Uterus (tissue), 4 donors: ENCODE measurements around the gene EMILIN2. TPM values are rescaled to one million over a fixed set of nuclear protein-coding genes. Genes with fewer than 3 reads are reported as not detected.

Experiments
- DNase-seq, 2 donors: peaks; one replicate each; pipeline ENCODE4 v3.0.0-alpha.2; 2019 to 2020
- H3K27ac ChIP-seq, 2 donors: fragments of 200-600 bp; sonication (generic); 1 replicate in 1 of 2; 2 replicates in 1 of 2; pipeline ENCODE4 v1.5.1; 2016 to 2018
- H3K27me3 ChIP-seq, 2 donors: fragments of 200-600 bp; sonication (generic); one replicate each; pipeline ENCODE4 v1.5.1; 2018 to 2019; ENCODE audit warnings: control low read depth in 1 of 2
- H3K36me3 ChIP-seq, 2 donors: fragments of 200-600 bp; sonication (generic); one replicate each; pipeline ENCODE4 v1.5.1; 2019; ENCODE audit warnings: control low read depth in 1 of 2
- H3K4me1 ChIP-seq, 2 donors: fragments of 200-600 bp; sonication (generic); one replicate each; pipeline ENCODE4 v1.5.1; 2018 to 2019; ENCODE audit warnings: control low read depth in 1 of 2
- H3K4me3 ChIP-seq, 2 donors: fragments of 200-600 bp; sonication (generic); 1 replicate in 1 of 2; 2 replicates in 1 of 2; pipeline ENCODE4 v1.5.1; 2018 to 2019; ENCODE audit warnings: mild to moderate bottlenecking in 1 of 2
- H3K9me3 ChIP-seq, 2 donors: fragments of 200-600 bp; sonication (generic); one replicate each; pipeline ENCODE4 v1.5.1; 2019; ENCODE audit warnings: control low read depth in 1 of 2
- CTCF ChIP-seq, 4 experiments: fragments of 200-600 bp in 2 of 4; fragments of 450-650 bp in 2 of 4; sonication (generic) in 2 of 4; IDR thresholded peaks; one replicate each; pipeline ENCODE4 v1.5.1; 2016 to 2019; ENCODE audit warnings: antibody characterized with exemption in 4 of 4, mild to moderate bottlenecking in 2 of 4, moderate library complexity in 1 of 4
- POLR2A ChIP-seq, 2 donors: fragments of 450-650 bp; IDR thresholded peaks; one replicate each; pipeline ENCODE4 v1.6.1; 2016; ENCODE audit warnings: antibody characterized with exemption in 2 of 2, mild to moderate bottlenecking in 1 of 2, moderate library complexity in 1 of 2
- intact Hi-C: fragments of 100-400 bp; cut with DNase I; formaldehyde crosslinking; loops from one replicate; pipeline ENCODE4 v1.15.1; 2023; ENCODE audit warnings: low total_unique reads
- total RNA-seq, 4 donors: library from RNA; depleted of rRNA in 3 of 4; stranded (reverse); fragments of >200 nt in 3 of 4; gene quantifications; one replicate each; pipeline versions ENCODE4 v1.1.0 to v1.2.4, GENCODE V29; 2014 to 2023
- donor health status: DM: yes; HTN: yes; CAD: no.

EMILIN2 gene
- total RNA-seq, 4 donors from 2014 or later, result 25.6 to 60.2 (median 43.2) TPM

- TF ChIP-seq CTCF (IDR thresholded peaks at IDR 0.05) (no peak), POLR2A (IDR thresholded peaks at IDR 0.05) (no peak)
- intact Hi-C loops, result no loop called here
- Histone ChIP-seq H3K4me1 (peaks cover 0 to 21% of the 10 kb centered on the region in 2 donors), H3K27ac (no peak overlapping the region), H3K27me3 (no peaks in the 10 kb centered on the region), H3K4me3 (no peak overlapping the region), H3K36me3 (no peaks in the 10 kb centered on the region), H3K9me3 (no peaks in the 10 kb centered on the region)
- no peak for DNase-seq
Observed at GRCh38 chr18:2896990-2897389, 50.2 kb downstream of the EMILIN2 start.

- H3K27ac ChIP-seq, result peak overlapping the region; percentile 40 to 91
- TF ChIP-seq POLR2A (IDR thresholded peaks at IDR 0.05) (no peak), CTCF (IDR thresholded peaks at IDR 0.05) (no peak)
- intact Hi-C loops, result no loop called here
- no peaks in the 10 kb centered on the region for H3K36me3 ChIP-seq
- H3K9me3 ChIP-seq, result no peaks in the 10 kb centered on the region
- peak in 1 of 2 donors; percentile 8 for DNase-seq
- H3K4me1 ChIP-seq, result peaks cover 4 to 21% of the 10 kb centered on the region in 2 donors
- no peaks in the 10 kb centered on the region for H3K27me3 ChIP-seq
- no peak overlapping the region for H3K4me3 ChIP-seq
Observed at GRCh38 chr18:2897448-2898185, 50.8 kb downstream of the EMILIN2 start.

- Histone ChIP-seq H3K27me3 (no peaks in the 10 kb centered on the region), H3K36me3 (no peaks in the 10 kb centered on the region), H3K4me1 (peaks cover 7 to 21% of the 10 kb centered on the region in 2 donors), H3K4me3 (no peak overlapping the region), H3K9me3 (no peaks in the 10 kb centered on the region), H3K27ac (peak overlapping the region; percentile 40 to 91)
- TF ChIP-seq POLR2A (IDR thresholded peaks at IDR 0.05) (no peak), CTCF (IDR thresholded peaks at IDR 0.05) (no peak)
- DNase-seq, result peak in 1 of 2 donors; percentile 24
- intact Hi-C loops, result no loop called here
Observed at GRCh38 chr18:2898186-2898640, 51.4 kb downstream of the EMILIN2 start.

- intact Hi-C loops, result loop anchor here (10.0 kb wide), 1 partner anchor 246 kb away; the partner anchor contains the start of gene SMCHD1
- peaks cover 7 to 14% of the 10 kb centered on the region in 2 donors for H3K4me1 ChIP-seq
- no peak for DNase-seq
- no peaks in the 10 kb centered on the region for H3K27me3 ChIP-seq
- TF ChIP-seq CTCF (IDR thresholded peaks at IDR 0.05) (no peak), POLR2A (IDR thresholded peaks at IDR 0.05) (no peak)
- H3K4me3 ChIP-seq, result no peak overlapping the region
- no peaks in the 10 kb centered on the region for H3K36me3 ChIP-seq
- H3K9me3 ChIP-seq, result no peaks in the 10 kb centered on the region
- peak overlapping the region; percentile 84 to 91 for H3K27ac ChIP-seq
Observed at GRCh38 chr18:2900684-2901422, 54.0 kb downstream of the EMILIN2 start.
